SK-N-MC (cell line): ENCODE results near the gene SH3D21.

Source experiments
- EZH2 ChIP-seq: fragments of 200-600 bp; sonication (generic); IDR thresholded peaks from one replicate; pipeline ENCODE4 v1.6.1; 2017; ENCODE audit warnings: antibody characterized with exemption
- FOXP2 ChIP-seq: optimal IDR thresholded peaks from 2 replicates; pipeline ENCODE3; 2011; ENCODE audit warnings: mild to moderate bottlenecking, moderate library complexity; ENCODE audit not compliant: insufficient read depth; ENCODE audit errors: extremely low read length, control extremely low read depth
- POLR2AphosphoS5 ChIP-seq: IDR thresholded peaks from 2 replicates; pipeline ENCODE4 v1.6.1; 2012; ENCODE audit warnings: mild to moderate bottlenecking, low read depth, low read length, borderline replicate concordance

- TF ChIP-seq EZH2 (no peak), POLR2AphosphoS5 (no peak; the same call in 1 of the 2 replicates), FOXP2 (no peak)
These were observed 23.6 kb downstream of the SH3D21 start for GRCh38 chr1:36329817-36330216.
